Tibial artery (tissue), 4 donors: Measurements from ENCODE around the gene SUGCT.

ENCODE experiments used
- DNase-seq, 2 donors: peaks; one replicate each; pipeline ENCODE4 v3.0.0-alpha.2; 2019
- H3K27ac ChIP-seq, 2 donors: fragments of 200-600 bp; sonication (generic) in 1 of 2; 1 replicate in 1 of 2; 2 replicates in 1 of 2; pipeline ENCODE4 v1.5.1; 2018 to 2019; ENCODE audit warnings: mild to moderate bottlenecking in 1 of 2
- H3K27me3 ChIP-seq, 2 donors: fragments of 200-600 bp; sonication (generic) in 1 of 2; one replicate each; pipeline versions ENCODE4 v1.5.1 to v1.6.0; 2016 to 2019
- H3K36me3 ChIP-seq, 3 donors: fragments of 200-600 bp; sonication (generic) in 2 of 3; one replicate each; pipeline ENCODE4 v1.5.1; 2016 to 2019; ENCODE audit warnings: mild to moderate bottlenecking in 2 of 3
- H3K4me1 ChIP-seq, 4 donors: fragments of 200-600 bp; sonication (generic) in 2 of 4; 1 replicate in 3 of 4; 2 replicates in 1 of 4; pipeline ENCODE4 v1.5.1; 2016 to 2019
- H3K4me3 ChIP-seq, 2 donors: fragments of 200-600 bp; sonication (generic) in 1 of 2; 1 replicate in 1 of 2; 2 replicates in 1 of 2; pipeline ENCODE4 v1.5.1; 2018 to 2019; ENCODE audit warnings: mild to moderate bottlenecking in 2 of 2
- H3K9me3 ChIP-seq, 3 donors: fragments of 200-600 bp; sonication (generic) in 1 of 3; one replicate each; pipeline ENCODE4 v1.5.1; 2016 to 2019
- CTCF ChIP-seq, 2 experiments: fragments of 200-600 bp in 1 of 2; fragments of 450-650 bp in 1 of 2; IDR thresholded peaks; one replicate each; pipeline ENCODE4 v1.5.1; 2017 to 2019; ENCODE audit warnings: antibody characterized with exemption in 2 of 2, mild to moderate bottlenecking in 1 of 2, moderate library complexity in 1 of 2
- intact Hi-C: fragments of 100-400 bp; cut with DNase I; formaldehyde crosslinking; loops from one replicate; pipeline ENCODE4 v1.15.0; 2023; ENCODE audit warnings: low total_unique reads

The SUGCT gene

GRCh38 chr7:40907286-40907685, 772.5 kb downstream of the SUGCT start:
- Histone ChIP-seq H3K27ac (no peak overlapping the region), H3K4me1 (peaks cover 0 to 7% (median 0%) of the 10 kb centered on the region in 4 donors), H3K27me3 (no peaks in the 10 kb centered on the region), H3K36me3 (no peaks in the 10 kb centered on the region), H3K9me3 (no peaks in the 10 kb centered on the region), H3K4me3 (no peak overlapping the region)
- no peak for TF ChIP-seq CTCF (IDR thresholded peaks at IDR 0.05)
- intact Hi-C loops, result loop anchor here (10.0 kb wide), 1 partner anchor 62 kb away; no protein-coding TSS in a partner anchor
- DNase-seq, result no peak

- no peak for TF ChIP-seq CTCF (IDR thresholded peaks at IDR 0.05)
- Histone ChIP-seq H3K4me1 (peaks cover 0 to 20% (median 0%) of the 10 kb centered on the region in 4 donors), H3K36me3 (no peaks in the 10 kb centered on the region), H3K27me3 (no peaks in the 10 kb centered on the region), H3K9me3 (no peaks in the 10 kb centered on the region), H3K4me3 (no peak overlapping the region), H3K27ac (no peak overlapping the region)
- intact Hi-C loops, result loop anchor here (10.0 kb wide), 1 partner anchor 65 kb away; no protein-coding TSS in a partner anchor
- DNase-seq, result no peak
These were observed 774.7 kb downstream of the SUGCT start for GRCh38 chr7:40909346-40909980.
